K562 (cell line): ENCODE measurements around the gene CAPN3. TPM values are rescaled to one million over a fixed set of nuclear protein-coding genes. Genes with fewer than 3 reads are reported as not detected.

Experiments
- ATAC-seq: fragments of 200-7000 bp; cut with Tn5 transposase; 3 replicates; pipeline ENCODE4 v1.9.1; 2020; ENCODE audit warnings: moderate library complexity
- BruUV-seq: library from RNA; stranded (reverse); fragments of 400-500 nt; replicated peaks from 2 replicates; lab custom pipeline; 2021; lab: Mats Ljungman, UMichigan
- CTCF ChIA-PET: fragments of 300-600 bp; formaldehyde crosslinking; extraction: SDS; loops from one replicate; lab custom pipeline; 2021; ENCODE audit warnings: low intra/inter-chr PET ratio; lab: Yijun Ruan, JAX
- POLR2A ChIA-PET: fragments of 300-600, 350-650 bp; sonication (Branson Sonifier 250); formaldehyde crosslinking; extraction: SDS; loops from one replicate; lab custom pipeline; 2021; ENCODE audit warnings: antibody characterized with exemption, inconsistent platforms; lab: Yijun Ruan, JAX
- DNase-seq, 4 experiments: peaks; one replicate each; pipeline versions ENCODE4 v3.0.0 to v3.0.0-alpha.2; 2011 to 2018; ENCODE audit warnings: low spot score in 3 of 4, mixed read lengths in 3 of 4; ENCODE audit errors: extremely low read depth in 1 of 4
- FAIRE-seq: peaks from 2 replicates; lab custom pipeline; 2011; peaks lifted over from hg19 to GRCh38; lab: Jason Lieb, UNC
- H2AFZ ChIP-seq: 2 replicates; pipeline ENCODE4 v1.6.0; 2011; ENCODE audit warnings: low read depth, low read length, control low read depth, inconsistent platforms
- H3K27ac ChIP-seq: fragments of 200-600 bp; 3 replicates; pipeline ENCODE4 v1.8.0; 2011; ENCODE audit warnings: low read depth, mild to moderate bottlenecking, control low read depth, inconsistent platforms, low read length, moderate library complexity, mixed read lengths; ENCODE audit errors: extremely low read depth
- H3K27me3 ChIP-seq, 2 experiments: fragments of 300-600 bp in 1 of 2; 2 replicates in 1 of 2; 3 replicates in 1 of 2; pipeline versions ENCODE4 v1.6.0 to v1.8.0; 2011; ENCODE audit warnings: inconsistent platforms in 2 of 2, low read length in 2 of 2, mild to moderate bottlenecking in 1 of 2, mixed read lengths in 1 of 2, moderate library complexity in 1 of 2; ENCODE audit not compliant: control insufficient read depth in 2 of 2, insufficient read depth in 2 of 2
- H3K36me3 ChIP-seq: fragments of 300-600 bp; 3 replicates; pipeline ENCODE4 v1.8.0; 2011; ENCODE audit warnings: mild to moderate bottlenecking, low read length, inconsistent platforms; ENCODE audit not compliant: control insufficient read depth, insufficient read depth
- H3K4me1 ChIP-seq, 2 experiments: fragments of 200-600 bp in 1 of 2; replicated peaks in 1 of 2; 2 replicates in 1 of 2; 3 replicates in 1 of 2; pipeline versions ENCODE4 v1.5.1 to v1.8.0; 2011; ENCODE audit warnings: inconsistent platforms in 2 of 2, low read length in 2 of 2, mild to moderate bottlenecking in 1 of 2, mixed read lengths in 1 of 2, moderate library complexity in 1 of 2; ENCODE audit not compliant: control insufficient read depth in 2 of 2, insufficient read depth in 2 of 2
- H3K4me2 ChIP-seq: 2 replicates; pipeline ENCODE4 v1.6.1; 2011; ENCODE audit warnings: low read length, control low read depth, inconsistent platforms, mixed read lengths; ENCODE audit not compliant: insufficient read depth
- H3K4me3 ChIP-seq: fragments of 200-600 bp; sonication (generic), shearing (Covaris generic); 2 replicates; pipeline ENCODE4 v1.5.1; 2016; ENCODE audit warnings: control low read depth, inconsistent platforms
- H3K79me2 ChIP-seq: fragments of 200-600 bp; 3 replicates; pipeline ENCODE4 v1.8.0; 2011; ENCODE audit warnings: low read length, inconsistent platforms; ENCODE audit not compliant: control insufficient read depth, insufficient read depth
- H3K9ac ChIP-seq, 2 experiments: 2 replicates each; pipeline versions ENCODE4 v1.6.0 to v1.6.1; 2011; ENCODE audit warnings: low read depth in 2 of 2, low read length in 2 of 2, control low read depth in 1 of 2, inconsistent platforms in 1 of 2, mild to moderate bottlenecking in 1 of 2, mixed read lengths in 1 of 2; ENCODE audit not compliant: insufficient read depth in 1 of 2
- H3K9me1 ChIP-seq: one replicate; pipeline ENCODE4 v1.6.0; 2011; ENCODE audit warnings: inconsistent platforms, mild to moderate bottlenecking, low read length, moderate library complexity; ENCODE audit not compliant: control insufficient read depth, insufficient read depth
- H3K9me3 ChIP-seq: replicated peaks from 2 replicates; pipeline ENCODE4 v1.5.1; 2011; ENCODE audit warnings: low read depth, low read length, inconsistent platforms; ENCODE audit not compliant: control insufficient read depth, insufficient read depth
- H4K20me1 ChIP-seq: replicated peaks from 2 replicates; pipeline ENCODE4 v1.6.1; 2011; ENCODE audit warnings: low read length, inconsistent platforms, mixed read lengths; ENCODE audit not compliant: control insufficient read depth, insufficient read depth
- CHD2 ChIP-seq: IDR thresholded peaks from 2 replicates; pipeline ENCODE4 v1.6.1; 2011; ENCODE audit warnings: low read depth, low read length
- CHD4 ChIP-seq: fragments of 200-600 bp; sonication (generic); IDR thresholded peaks from 3 replicates; pipeline ENCODE4 v1.6.1; 2012; ENCODE audit warnings: low read depth, mild to moderate bottlenecking, mixed read lengths, low read length, inconsistent platforms; ENCODE audit not compliant: insufficient read depth, insufficient replicate concordance, poor library complexity, severe bottlenecking
- HNRNPH1 ChIP-seq: fragments of 200-400 bp; formaldehyde crosslinking; optimal IDR thresholded peaks from 2 replicates; pipeline ENCODE3; 2017; ENCODE audit warnings: low read depth, mild to moderate bottlenecking, low read length, moderate library complexity
- MCM5 ChIP-seq: fragments of 450-650 bp; IDR thresholded peaks from 2 replicates; pipeline ENCODE4 v1.6.1; 2016; ENCODE audit warnings: low read depth
- NCOR1 ChIP-seq: fragments of 450-650 bp; IDR thresholded peaks from 2 replicates; pipeline ENCODE4 v1.6.1; 2016; ENCODE audit warnings: mild to moderate bottlenecking, moderate library complexity
- NR2F6 ChIP-seq: fragments of 450-650 bp; formaldehyde crosslinking; IDR thresholded peaks from 2 replicates; pipeline ENCODE4 v1.4.0; 2020; ENCODE audit warnings: mild to moderate bottlenecking
- RBM17 ChIP-seq: fragments of 200-400 bp; formaldehyde crosslinking; IDR thresholded peaks from 2 replicates; pipeline ENCODE4 v1.6.1; 2017; ENCODE audit warnings: low read depth, mild to moderate bottlenecking, low read length, borderline replicate concordance
- SAFB ChIP-seq: fragments of 200-400 bp; formaldehyde crosslinking; IDR thresholded peaks from 2 replicates; pipeline ENCODE4 v1.6.1; 2017; ENCODE audit warnings: low read depth, low read length, borderline replicate concordance
- SOX6 ChIP-seq: fragments of 450-650 bp; IDR thresholded peaks from 2 replicates; pipeline ENCODE4 v1.6.1; 2014; ENCODE audit warnings: mild to moderate bottlenecking
- ZNF347 ChIP-seq: fragments of 450-650 bp; formaldehyde crosslinking; IDR thresholded peaks from 2 replicates; pipeline ENCODE4 v1.4.0; 2020; ENCODE audit warnings: low read depth, mild to moderate bottlenecking, moderate library complexity
- WGBS: fragments of 100-300 bp; shearing (Covaris generic); methylation state at CpG from one replicate; pipeline ENCODE4 v1.1.6; 2016; ENCODE audit warnings: low coverage, mixed read lengths; ENCODE audit not compliant: insufficient coverage; ENCODE audit errors: missing lambda C conversion rate; 5-methylcytosine and 5-hydroxymethylcytosine counted together
- in situ Hi-C: fragments of 300-500 bp; cut with MboI; formaldehyde crosslinking; loops from 4 replicates; pipeline ENCODE4 v1.15.0; 2018; ENCODE audit warnings: inconsistent platforms, mixed read lengths
- intact Hi-C: fragments of 100-400 bp; cut with micrococcal nuclease; formaldehyde crosslinking; loops from 2 replicates; pipeline ENCODE4 v1.14.2; 2022
- polyA plus RNA-seq, 8 experiments: library from polyadenylated mRNA; depleted of rRNA in 4 of 8; stranded (reverse) in 5 of 8; unstranded in 3 of 8; fragments of >200 nt; fragmentation: Nextera tagmentation in 2 of 8; fragmentation: Illumina TruSeq in 1 of 8; extraction: Ambion mirVana in 2 of 8; extraction: Trizol in 1 of 8; gene quantifications; 2 replicates each; pipeline versions ENCODE4 v1.2.1 to v1.2.3, GENCODE V29; 2011 to 2014; ENCODE audit warnings: inconsistent platforms in 1 of 8, missing spikeins in 1 of 8
- total RNA-seq, 7 experiments: library from RNA; depleted of rRNA in 6 of 7; stranded (reverse); fragments of >200 nt in 6 of 7; fragmentation: Illumina TruSeq in 2 of 7; extraction: Trizol in 2 of 7; gene quantifications; 2 replicates each; pipeline versions ENCODE4 v1.2.1 to v1.2.3, GENCODE V29; 2011 to 2021; ENCODE audit warnings: low replicate concordance in 1 of 7

CAPN3 gene
- total and polyA plus RNA-seq, 9 of the 15 experiments (the other 6 are each of a cell fraction or from before 2014, with no cell fraction given), result 0.03 to 0.34 (median 0.20) TPM; not detected in 2

- Histone ChIP-seq H2AFZ (no peak overlapping the region), H3K4me1 (no peaks in the 10 kb centered on the region), H3K27ac (no peak overlapping the region), H3K4me2 (no peak overlapping the region), H3K36me3 (peaks cover 81% of the 10 kb centered on the region), H4K20me1 (no peaks in the 10 kb centered on the region), H3K79me2 (no peaks in the 10 kb centered on the region), H3K9ac (no peak overlapping the region), H3K9me3 (no peaks in the 10 kb centered on the region), H3K9me1 (no peaks in the 10 kb centered on the region), H3K27me3 (no peaks in the 10 kb centered on the region), H3K4me3 (no peak overlapping the region)
- DNase-seq (no peak), FAIRE-seq (no peak), ATAC-seq (no peak)
- ChIA-PET CTCF (no interaction called here), POLR2A (interaction anchor here (1.6 kb wide), 1 partner anchor 11 kb away, joined by 4 read pairs; no protein-coding TSS in a partner anchor)
- no TSS peak for BruUV-seq
- intact Hi-C loops, result no loop called here
- in situ Hi-C loops, result no loop called here
- 82% methylated on average over 2 of the region's 2 CpGs for WGBS
- TF ChIP-seq MCM5 (no peak), NCOR1 (no peak), SOX6 (no peak), CHD2 (no peak), NR2F6 (CRISPR knock-in tag) (no peak), RBM17 (no peak)
These were observed 88.3 kb downstream of the CAPN3 start for GRCh38 chr15:42447599-42447998.

- FAIRE-seq (no peak), DNase-seq (no peak), ATAC-seq (no peak)
- no TSS peak for BruUV-seq
- H3K9me3 ChIP-seq, result no peaks in the 10 kb centered on the region
- intact Hi-C loops, result no loop called here
- in situ Hi-C loops, result no loop called here
- no peaks in the 10 kb centered on the region for H3K4me1 ChIP-seq
- no peak overlapping the region for H3K27ac ChIP-seq
- H3K27me3 ChIP-seq, result no peaks in the 10 kb centered on the region
- ChIA-PET POLR2A (no interaction called here), CTCF (no interaction called here)
- H2AFZ ChIP-seq, result no peak overlapping the region
- no peaks in the 10 kb centered on the region for H4K20me1 ChIP-seq
- H3K9ac ChIP-seq, result no peak overlapping the region
- H3K4me2 ChIP-seq, result no peak overlapping the region
- H3K36me3 ChIP-seq, result peaks cover 82% of the 10 kb centered on the region
- no peaks in the 10 kb centered on the region for H3K79me2 ChIP-seq
- H3K9me1 ChIP-seq, result no peaks in the 10 kb centered on the region
- no peak overlapping the region for H3K4me3 ChIP-seq
- WGBS, result 90% methylated on average over 6 of the region's 6 CpGs
- TF ChIP-seq HNRNPH1 (no peak), ZNF347 (CRISPR knock-in tag) (no peak), CHD4 (no peak), SAFB (no peak)
These were observed 89.0 kb downstream of the CAPN3 start for GRCh38 chr15:42448281-42448680.
